Stromal cell of bone marrow (primary cell): ENCODE measurements around the gene SBF1.
"Not testable (repeated sequence)": the region's sequence is repeated elsewhere in the genome, so short reads cannot be mapped to it uniquely, and the experiment has no call there.

Experiments
- DNase-seq: peaks from one replicate; pipeline ENCODE4 v3.0.0-alpha.2; 2012; ENCODE audit warnings: low read depth

The SBF1 gene

DNA sequence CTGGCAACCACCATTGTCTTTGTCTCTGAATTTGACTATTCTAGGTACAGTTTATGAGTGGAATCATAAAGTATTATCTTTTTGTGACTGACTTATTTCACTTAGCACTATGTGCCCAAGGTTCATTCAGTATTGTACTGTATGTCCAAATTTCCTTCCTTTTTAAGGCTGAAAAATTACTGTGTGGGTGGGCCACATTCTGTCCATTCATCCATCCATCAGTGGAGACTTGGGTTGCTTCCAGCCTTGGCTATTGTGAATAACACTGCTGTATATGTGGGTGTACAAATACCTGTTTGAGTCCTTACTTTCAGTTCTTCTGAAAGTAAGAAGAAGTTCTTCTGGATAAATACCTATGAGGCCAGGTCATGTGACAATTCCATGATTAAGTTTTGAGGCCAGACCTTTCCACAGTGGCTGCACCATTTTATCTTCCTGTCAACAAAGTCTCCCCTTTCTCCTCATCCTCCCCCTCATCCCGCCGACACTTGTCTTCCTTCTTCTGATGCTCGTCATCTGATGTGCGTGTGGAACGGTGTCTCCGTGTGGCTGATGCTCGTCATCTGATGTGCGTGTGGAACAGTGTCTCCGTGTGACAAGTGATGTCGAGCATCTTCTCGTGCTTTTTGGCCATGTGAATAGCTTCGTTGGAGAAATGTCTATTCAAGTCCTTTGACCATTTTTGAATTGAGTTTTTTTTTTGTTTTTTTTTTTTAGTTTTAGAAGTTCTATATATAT lies 49.5 kb downstream of the SBF1 start:
- DNase-seq: no peak

DNA sequence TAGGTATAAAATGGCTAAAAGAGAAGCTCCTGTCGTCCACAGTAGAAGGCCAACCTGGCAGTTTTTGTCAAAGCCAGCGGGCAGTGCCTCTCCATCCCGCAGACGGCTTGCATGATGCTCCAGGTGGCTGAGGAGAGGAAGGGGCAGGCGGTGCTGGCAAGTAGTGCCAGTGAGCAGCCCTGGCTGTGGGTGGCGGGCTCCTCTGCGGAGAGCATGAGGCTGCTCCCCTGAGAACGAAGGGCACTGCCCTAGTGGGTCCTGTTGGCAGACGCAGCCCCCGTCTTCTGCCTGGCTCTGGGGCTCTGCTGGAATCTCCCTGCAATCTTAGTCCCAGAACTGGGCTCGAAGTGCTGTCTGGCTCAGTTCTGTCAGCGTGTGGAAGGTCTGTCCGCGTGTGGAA lies 50.9 kb downstream of the SBF1 start:
- DNase-seq: no peak

DNA sequence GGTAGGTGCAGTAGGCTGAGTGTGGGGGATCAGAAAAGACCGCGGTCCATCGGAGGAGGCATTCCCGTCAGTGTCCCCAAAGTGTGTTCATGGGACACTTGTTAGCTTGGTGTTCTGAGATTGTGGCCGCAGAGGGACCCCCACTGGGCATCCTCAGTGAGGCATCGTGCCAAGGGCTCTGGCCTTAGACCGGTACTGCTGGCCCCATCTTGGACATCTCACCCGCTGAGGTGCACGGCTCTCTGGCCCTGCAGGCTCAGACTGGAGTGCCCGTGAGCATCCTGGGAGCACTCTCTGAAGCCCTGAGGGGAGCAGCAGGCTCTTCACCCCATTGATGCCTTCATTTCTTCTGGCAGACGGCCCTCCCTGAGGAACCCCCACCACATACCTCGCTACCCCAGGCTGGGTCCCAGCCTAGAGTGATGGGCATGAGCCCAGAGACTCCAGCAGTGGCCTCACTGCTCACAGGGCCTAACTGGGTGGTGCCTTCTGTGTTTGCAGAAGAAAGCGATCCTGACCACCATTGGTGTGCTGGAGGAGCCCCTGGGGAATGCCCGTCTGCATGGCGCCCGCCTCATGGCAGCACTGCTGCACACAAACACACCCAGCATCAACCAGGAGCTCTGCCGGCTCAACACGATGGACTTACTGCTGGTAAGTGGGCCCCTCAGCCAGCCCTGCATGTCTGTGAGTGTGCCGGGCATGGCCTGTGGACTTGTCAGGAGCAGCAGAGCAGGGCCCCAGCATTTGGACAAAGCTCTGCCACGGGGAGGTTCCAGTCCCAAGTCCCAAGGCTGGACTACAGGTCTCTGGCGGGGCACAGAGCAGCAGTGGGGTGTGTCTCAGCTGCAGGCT lies 51.6 kb downstream of the SBF1 start:
- DNase-seq: no peak

DNA sequence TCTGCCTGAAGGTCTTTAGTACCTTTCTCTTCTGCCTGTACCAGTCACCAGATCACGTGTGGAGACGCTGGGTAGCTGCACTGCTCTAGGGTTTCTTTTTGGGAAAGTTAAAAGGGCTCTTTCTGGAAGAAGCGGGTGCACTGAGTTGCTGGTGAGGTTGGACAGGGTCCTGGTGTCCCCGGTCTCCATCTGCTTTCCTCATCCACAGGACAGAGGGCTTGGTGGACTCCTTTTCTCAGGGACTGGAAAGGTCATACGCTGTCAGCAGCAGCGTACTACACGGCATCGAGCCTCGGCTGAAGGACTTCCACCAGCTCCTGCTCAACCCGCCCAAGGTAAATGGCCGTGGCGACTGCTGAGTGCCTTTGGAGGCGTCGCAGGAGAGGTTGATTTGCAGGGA lies 52.8 kb downstream of the SBF1 start:
- no peak for DNase-seq

DNA sequence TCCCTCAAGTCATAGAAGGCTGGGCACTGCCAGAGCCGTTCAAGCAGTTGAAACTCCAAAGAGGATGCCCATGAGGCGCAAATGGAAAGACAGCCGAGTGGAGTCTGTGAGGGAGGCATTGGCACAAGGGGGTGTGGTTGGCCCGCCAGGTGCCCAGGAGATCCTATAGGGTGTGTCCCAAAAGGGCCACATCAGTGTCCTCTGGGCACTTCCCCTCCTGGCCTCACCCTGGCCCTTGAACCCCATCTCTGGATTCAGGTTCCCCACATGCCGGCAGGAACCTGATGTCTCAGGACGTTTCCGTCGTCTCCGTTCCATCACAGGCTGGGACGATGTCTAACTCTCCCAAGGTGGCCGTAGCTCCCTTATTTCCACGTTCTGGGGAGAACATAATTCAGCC lies 54.3 kb downstream of the SBF1 start:
- no peak for DNase-seq

DNA sequence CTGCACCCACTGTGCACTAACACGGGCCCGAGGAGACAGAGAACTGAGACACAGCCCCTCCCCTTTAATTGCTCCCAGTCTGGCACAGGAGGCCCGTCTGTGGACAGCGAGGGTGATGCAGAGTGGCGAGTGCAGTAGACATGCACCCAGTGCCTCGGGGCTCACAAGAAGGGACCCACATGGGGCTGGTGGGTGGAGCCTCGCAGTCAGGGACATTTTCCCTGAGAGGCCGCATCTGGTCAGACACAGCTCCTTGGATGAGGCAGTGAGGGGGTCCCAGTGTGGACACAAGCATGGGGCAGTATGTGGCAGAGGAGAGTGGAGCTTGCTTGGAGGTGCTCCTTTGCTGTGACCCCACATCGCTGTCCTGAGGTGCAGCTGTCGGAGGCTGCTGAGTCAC lies 54.8 kb downstream of the SBF1 start:
- DNase-seq: no peak

DNA sequence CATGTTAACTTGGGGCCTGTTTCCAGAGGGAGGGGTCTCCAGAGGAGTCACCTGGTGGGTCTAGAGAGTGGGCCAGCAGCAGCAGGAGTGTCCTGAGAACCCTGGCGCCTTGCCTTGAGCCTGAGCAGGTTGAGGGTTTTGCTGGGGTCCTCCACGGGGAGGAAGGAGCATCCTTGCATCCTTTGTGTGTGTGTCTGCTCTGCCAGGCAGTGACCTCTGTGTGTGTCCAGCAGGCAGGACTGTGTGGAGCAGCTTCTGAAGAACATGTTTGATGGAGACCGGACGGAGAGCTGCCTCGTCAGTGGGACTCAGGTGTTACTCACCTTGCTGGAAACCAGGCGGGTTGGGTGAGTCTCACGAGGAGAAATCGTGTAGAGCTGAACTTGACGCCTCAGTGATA lies 55.7 kb downstream of the SBF1 start:
- DNase-seq: no peak

DNA sequence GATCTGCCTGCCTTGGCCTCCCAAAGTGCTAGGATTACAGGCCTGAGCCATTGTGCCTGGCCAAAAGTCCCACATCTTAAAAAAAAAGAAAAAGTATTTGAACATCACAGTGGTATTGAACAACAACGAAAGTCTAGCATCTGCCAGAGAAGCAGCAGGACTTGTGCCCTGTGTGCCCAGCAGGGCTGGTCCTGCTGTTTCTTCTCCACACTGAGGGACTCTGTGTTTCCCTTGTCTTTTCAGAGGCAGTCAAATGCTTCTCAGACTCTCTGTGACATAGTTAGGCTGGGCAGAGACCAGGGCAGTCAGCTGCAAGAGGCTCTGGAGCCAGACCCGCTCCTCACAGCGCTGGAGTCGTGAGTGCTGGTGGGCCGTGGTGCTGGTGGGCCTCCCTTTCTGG lies 56.2 kb downstream of the SBF1 start:
- DNase-seq: no peak

DNA sequence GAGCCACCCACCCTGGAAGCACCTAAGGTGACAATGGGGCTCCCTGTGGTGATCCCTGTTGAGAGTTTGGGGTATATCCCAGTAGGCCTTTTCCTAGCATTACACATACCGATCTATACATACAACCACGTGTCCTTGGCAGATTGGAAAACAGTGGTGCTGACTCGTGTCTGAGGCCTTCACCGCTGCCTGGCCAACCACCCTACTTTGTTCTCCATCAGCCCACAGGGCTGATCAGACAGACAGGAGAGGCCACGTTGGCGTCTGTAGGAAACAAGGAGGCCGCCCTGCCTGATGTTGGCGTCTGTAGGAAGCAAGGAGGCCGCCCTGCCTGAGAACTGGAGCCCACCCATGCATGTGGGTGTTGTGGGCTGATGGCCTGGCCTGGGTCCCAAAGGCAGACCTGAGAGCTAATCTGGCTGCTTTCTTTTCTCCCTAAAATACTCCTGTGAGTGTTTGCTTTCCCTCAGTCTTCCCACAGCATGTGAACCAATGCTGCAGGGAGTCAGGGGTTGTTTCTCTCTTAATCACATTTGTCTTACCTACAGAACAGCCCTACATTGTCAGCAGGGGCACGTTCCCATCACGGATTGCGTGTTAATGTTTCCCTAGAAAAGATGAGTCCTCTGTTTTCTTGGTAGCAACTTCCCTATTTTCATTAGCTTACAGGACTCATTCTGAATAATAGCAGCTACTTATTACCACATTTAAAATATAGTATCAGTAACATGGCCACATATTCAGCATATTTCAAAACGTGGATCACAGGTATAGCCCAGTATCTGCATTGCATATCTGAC lies 57.2 kb downstream of the SBF1 start:
- no peak for DNase-seq

DNA sequence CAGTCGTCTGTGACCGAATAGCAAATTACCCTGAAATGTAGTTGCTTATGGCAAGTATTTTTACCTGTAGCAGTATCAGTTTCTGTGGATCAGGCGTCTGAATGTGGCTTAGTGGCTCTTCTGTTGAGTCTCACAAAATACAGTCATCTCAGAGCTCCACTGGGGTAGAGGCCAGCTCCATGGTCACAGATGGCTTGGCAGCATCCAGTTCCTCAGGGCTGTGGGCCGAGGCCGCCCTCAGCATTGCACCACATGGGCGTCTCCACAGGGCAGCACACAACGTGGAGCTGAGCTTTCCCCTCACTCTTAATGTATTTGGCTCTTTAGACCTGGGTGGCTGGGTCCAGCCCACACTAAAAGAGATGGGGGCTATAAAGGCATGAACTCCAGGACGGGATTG lies 57.8 kb downstream of the SBF1 start:
- DNase-seq: no peak

DNA sequence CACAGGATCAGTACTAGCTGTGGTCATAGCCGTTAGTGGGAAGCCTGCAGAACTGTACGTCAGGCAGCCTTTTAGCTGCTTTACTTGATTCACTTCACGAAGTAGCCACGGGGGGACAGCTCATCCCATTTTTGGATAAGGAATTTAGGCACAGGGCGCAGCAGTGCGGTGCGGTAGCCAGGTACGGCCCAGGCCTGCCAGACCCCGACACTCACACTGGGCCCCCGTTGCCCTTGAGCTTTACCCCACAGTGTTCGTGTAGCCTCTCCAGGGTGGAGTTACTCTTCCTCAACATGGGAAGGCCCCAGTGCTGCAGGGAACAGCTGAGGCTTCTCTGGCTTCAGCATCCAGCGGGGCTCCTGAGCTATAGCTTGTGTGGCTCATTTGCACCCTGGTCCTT lies 59.4 kb downstream of the SBF1 start:
- DNase-seq: no peak

DNA sequence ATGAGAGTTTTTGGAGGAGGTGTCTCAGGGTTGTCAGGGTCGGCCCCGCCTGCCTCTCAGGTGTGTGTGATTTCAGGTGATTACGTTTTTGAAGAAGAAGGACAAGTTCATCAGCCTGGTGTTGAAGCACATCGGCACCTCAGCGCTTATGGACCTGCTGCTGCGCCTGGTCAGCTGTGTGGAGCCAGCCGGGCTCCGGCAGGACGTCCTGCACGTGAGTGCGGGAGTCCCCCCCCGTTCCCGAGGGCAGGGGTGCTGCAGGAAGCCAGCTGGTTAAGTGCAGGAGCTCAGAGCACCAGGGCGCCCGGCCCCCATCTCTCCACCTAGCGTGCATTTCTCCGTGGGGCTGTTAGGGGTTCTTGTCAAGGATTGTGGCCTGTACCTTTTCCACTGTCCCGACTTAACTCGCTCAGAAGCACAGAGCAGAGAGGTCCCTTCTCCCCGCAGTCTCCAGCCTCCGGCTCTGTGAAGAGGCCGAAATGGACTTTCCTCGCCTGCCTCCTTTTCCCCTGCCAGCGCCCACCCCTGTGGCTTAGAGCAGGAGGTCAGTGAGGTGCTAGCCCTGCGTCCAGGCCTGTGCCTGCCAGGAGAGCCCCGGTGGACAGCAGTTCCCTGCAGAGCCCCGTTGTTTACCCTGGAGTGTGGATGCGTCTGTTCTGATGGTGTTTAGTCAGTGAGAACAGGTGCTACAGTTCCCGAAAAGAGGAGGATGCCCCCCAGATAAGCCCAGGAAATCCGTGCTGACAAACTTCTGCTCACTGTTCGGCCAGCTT lies 60.2 kb downstream of the SBF1 start:
- DNase-seq: no peak

DNA sequence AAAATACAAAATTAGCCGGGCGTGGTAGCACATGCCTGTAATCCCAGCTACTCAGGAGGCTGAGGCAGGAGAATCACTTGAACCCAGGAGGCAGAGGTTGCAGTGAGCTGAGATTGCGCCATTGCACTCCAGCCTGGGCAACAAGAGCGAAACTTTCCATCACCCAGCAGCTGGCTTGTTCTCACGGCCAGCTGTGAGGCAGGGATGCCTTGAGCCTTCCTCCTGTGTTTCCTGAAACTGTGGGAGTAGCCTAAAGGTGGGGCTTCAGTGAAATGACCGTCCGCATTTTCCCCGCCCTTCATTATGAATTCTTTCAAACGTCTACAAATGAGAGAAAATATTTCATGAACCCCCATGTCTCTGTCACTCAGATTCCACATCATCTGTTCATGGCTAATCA lies 65.9 kb downstream of the SBF1 start:
- not testable (repeated sequence) for DNase-seq

DNA sequence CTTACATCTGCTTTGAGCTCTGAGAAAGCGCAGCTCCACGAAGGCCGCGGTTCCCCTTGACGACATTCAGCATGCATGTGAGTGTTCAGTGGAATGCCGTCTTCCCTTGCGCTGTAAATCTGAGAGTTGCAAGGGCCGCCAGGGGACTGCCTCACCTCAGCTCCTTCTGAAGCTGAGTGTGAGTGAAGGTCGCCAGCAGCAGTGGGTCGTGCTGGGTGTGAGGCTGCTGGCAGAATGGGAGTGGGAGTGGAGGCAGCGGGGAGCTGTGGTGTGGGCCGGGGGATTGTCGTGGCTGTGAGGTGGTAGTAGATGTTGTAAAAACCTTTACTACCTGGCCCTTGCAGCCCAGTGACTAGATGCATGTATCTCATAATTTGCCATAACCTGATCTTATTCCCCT lies 66.5 kb downstream of the SBF1 start:
- no peak for DNase-seq

DNA sequence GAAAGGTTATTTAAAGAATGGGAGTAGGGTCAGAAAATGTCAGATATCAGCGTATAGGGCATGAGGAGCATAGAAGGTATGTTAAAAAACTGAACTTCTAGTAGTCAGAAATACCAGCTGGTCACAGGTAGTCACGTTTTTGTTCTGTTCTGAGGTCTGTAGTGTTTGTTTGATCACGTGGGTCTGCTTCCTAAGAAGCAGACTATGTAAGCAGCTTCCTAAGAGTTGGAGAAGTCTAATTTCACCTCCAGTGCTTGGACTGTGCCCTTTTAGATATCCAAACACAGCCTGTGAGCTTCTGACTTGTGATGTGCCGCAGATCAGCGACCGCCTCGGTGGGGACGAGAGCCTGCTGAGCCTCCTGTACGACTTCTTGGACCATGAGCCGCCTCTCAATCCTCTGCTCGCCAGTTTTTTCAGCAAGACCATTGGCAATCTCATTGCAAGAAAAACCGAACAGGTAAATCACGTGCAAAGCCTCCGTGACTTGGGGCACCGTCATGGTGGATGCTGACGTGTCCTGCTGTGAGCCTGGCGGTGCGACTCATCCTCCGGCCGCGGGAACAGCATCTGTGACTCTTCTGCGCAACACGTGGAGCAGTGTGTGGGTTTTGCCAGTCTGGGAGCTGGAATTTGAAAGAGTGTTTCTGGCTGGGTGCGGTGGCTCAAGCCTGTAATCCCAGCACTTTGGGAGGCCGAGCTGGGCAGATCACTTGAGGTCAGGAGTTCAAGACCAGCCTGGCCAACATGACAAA lies 68.2 kb downstream of the SBF1 start:
- DNase-seq: no peak

DNA sequence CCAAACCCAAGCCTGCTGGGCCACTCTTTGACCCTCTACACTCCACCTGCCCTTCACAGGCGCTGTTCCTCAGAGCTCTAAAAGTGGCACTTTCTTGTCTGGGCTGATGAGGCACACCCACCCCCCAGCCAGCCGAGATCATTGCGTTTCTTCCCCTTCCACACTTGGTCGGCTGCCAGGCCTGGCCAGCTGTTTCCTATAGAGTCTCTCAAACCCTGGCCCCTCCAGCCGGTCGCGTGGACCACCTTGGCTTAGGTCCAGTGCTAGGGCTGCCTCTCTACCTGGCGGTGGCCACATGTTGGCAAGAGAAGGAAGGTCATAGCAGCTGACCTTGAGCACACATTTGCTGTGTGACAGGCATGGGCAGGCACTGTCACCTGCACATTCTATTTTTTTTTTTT lies 71.1 kb downstream of the SBF1 start:
- DNase-seq: no peak

DNA sequence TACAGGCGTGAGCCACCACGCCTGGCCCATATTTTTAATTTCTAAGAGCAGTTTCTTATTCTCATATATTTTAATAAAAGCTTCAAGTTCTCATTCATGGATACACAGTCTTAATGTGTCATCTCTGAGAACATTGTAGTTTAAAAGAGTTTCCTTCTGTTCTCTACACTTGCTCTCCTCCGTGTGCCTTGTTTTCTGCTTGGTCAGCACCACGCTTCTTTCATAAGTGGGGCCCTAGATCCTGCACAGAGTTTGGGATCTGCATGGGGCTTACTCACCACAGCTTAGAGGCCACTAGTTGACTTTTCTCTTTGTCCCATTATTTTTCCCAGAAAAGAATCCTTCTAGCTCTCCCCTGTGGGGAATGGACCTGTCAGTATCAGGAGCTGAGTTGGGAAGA lies 72.9 kb downstream of the SBF1 start:
- no peak for DNase-seq

DNA sequence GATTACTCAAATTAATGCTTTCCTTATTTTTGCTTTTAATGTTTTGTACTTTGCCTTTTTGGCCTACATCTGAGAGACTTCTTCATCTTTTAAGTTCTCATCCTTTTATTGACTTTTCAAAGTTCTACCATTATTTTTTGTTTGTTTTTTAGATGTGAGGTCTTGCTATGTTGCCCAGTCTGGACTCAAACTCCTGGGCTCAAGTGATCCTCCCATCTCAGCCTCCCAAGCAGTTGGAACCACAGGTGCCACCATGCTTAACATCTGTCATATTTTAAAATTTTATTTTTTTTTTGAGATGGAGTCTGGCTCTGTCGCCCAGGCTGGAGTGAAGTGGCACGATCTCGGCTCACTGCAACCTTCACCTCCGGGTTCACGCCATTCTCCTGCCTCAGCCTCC lies 73.9 kb downstream of the SBF1 start:
- no peak for DNase-seq

DNA sequence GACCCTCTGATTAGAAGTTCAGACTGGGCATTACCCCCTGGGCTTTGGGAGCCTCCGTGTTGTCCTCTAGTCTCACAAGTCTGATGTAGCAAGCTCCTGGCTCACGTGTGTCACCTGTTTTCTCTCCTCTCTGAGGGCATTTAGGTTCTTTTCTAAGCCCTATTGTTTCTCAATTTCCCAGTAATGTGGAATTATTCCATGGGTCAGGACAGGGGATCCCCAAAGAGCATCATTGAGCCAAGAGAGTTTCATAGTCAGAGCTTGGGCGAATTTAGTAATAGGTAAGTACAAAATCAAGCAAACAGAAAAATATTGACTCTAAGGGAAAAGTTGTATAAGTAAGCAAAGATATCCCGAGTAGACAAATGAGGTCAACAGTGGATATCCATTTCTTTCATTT lies 74.4 kb downstream of the SBF1 start:
- no peak for DNase-seq

DNA sequence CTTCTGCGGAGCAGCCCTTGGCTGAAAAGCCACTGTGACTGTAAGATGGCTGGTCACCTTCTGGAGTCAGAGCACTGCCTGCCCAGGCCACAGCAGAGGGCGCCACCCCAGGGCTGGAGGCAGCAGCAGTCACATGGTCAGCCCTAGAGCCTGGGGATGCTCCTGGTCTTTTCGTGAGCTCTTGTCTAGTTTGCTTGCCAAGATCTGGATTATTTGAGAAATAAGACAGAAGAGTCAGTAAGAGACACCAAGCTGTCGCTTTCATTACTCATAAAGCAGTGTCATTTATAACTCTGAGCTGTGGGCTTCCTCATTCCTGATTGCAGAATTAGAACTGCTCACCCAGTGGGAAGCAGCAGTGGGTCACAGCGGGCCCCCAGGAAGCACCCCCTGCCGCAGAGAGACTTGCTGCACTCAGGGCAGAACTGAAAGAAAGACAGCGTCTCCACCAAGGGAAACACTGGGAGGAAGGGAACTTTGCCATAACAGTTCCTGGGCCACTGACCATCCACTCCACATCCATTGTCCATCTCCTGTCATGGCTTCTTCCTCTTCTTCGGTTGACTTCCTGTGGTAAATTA lies 75.0 kb downstream of the SBF1 start:
- DNase-seq: no peak
